Activated T-cell treated with anti-CD3 and anti-CD28 coated beads for 48 hours (primary cell): ENCODE data around the gene MMP24.

ENCODE experiments used
- DNase-seq: peaks from one replicate; pipeline ENCODE4 v3.0.0-alpha.2; 2020; ENCODE audit warnings: low read depth

Gene MMP24

DNA sequence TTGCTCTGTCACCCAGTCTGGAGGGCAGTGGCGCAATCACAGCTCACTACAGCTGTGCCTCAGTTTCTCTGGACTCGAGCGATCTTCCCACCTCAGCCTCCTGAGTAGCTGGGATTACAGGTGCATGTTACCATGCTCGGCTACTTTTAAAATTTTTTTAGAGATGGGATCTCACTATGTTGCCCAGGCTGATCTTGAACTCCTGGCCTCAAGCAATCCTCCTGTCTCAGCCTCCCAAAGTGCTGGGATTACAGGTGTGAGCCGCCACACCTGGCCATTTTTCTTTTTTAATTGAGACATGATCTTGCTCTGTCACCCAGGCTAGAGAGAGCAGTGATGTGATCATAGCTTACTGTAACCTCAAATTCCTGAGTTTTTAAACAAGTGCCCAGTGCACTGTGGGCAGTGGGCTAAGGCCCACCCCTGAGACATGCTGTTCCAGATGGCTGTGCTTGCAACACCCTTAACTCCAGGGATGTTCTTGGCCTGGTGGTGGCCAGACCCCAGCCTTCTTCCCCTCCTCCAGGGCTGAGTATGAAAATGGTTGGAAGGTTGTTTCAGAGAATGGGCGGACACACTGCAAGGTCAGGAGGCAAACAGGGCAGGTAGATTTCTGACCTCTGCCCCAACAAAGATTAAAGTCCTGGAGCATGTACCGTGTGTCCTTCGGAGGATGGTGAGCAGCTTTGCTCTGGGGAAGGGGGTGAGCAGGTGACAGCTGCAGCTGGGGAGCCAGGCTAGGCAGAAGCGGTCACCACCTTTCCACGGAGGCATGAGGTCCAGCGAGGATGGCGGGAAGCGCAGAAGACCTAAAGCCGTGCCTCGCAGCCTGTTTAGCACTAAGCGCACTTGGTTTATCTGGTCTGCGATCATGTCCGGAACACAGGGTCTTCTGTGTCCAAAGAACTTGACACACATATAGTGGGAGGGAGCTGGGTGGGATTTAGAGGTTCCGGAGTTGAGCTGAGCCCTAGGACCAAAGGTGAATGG, 67.1 kb downstream of the MMP24 start:
- DNase-seq, result no peak

DNA sequence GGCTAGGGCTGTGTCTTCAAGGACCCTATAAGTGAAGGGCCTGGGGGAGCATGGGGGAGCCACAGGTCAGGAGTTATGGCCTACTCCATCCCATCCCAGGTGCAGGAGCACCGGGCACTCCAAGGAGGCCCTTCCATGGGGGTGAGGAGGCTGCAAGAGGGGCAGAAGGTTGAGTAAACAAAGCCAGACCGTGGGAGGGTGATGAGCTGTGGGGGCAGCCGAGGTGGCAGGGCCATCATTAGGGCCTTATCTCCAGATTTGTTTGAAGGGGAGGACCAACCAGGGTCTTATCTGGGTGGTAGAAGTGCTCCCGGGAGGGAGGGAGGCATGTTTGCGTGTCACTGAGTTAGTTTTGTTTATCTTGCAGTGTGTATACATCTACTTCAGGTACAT, 67.8 kb downstream of the MMP24 start:
- no peak for DNase-seq

DNA sequence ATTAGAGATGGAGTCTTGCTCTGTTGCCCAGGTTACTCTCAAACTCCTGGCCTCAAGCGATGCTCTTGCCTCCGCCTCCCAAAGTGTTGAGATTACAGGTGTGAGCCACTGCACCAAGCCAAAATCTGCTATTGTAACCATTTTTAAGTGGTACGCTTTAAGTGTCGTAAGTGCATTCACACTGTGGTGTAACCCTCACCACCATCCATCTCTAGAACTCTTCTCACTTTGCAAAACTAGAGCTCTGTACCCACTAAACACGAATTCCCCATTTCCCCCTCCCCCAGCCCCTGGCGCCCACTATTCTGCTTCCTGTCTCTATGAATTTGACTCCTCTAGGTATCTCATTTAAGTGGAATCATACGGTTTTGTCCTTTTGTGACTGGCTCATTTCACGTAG, 68.6 kb downstream of the MMP24 start:
- DNase-seq, result no peak

DNA sequence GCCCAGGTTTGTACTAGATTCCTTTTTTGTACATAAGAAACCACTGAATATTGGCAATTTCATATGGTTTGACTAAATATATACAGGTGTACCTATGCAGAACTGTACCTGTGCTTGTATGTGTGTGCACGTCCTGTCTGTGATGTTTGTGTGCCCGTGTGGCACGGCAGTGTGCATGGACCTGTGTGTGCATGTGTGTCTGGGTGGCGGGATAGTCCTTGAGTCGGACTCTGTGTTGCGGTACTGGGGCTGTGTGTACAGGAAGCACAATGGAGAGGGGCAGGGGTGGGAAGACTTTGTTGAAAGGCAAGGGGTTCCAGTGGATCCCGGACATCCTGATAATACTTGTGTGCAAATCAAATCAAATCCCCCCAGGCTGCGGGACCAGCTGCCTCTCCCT, 69.2 kb downstream of the MMP24 start:
- DNase-seq, result no peak

DNA sequence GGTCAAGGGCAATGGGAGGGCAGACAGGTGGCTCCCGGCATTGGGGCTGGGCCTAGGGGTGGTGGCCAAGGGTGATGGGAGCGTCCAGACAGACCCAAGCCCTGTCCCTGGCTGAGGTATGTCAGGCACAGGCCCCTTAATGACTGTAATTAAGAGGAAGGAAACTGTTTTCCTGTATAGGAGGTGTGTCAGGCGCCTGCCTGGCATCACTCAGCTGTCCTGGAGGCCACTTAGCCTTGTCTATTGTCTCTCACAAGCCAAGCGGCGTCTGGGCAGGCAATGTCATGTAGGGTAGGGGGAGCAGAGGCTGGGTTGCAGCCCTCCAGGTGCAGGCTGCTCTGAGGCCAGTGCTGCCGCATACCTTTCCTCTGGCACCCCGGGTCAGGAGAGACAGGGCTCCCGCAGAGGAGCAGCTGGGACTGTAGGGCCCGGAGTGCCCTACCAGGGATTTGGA, 69.6 kb downstream of the MMP24 start:
- no peak for DNase-seq

DNA sequence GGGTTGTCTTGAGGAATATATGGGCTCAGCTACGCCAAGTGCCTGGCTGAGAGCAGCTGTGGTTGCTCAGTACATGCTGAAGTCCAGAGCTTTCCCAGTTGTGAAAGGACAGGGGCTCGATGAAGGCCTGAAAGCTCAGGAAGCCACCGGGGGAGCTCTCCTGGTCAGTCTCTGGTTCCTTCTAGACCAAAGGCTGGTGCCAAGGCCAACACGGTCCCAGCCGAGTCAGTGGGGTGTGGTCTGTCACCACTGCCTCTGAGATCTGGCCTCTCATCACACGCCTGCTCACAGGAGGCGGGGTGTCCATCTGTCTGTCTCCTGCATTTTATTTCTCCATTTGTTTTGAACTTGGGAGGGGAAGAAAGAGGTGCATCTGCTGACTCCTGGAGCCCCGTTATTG, 70.7 kb downstream of the MMP24 start:
- DNase-seq, result no peak

DNA sequence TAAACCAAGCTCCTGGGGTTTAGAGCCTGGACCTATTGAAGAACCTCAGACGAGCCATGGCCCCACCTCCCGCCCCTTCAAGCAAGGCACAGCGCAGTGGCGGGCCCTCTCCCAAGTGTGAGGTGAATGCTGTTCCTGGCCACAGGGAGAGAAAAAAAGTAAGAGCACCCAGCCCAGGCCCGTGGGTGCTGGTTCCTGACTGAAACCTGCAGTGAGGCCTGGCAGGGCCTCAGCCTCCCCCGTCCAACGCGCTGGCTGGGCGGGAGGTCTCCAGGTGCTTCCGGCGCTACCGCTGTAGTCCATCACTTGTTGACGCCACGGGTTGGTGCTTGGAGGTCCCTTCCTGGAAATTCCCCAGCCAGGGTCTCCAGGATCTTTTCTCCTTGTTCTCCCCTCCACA, 71.2 kb downstream of the MMP24 start:
- no peak for DNase-seq

DNA sequence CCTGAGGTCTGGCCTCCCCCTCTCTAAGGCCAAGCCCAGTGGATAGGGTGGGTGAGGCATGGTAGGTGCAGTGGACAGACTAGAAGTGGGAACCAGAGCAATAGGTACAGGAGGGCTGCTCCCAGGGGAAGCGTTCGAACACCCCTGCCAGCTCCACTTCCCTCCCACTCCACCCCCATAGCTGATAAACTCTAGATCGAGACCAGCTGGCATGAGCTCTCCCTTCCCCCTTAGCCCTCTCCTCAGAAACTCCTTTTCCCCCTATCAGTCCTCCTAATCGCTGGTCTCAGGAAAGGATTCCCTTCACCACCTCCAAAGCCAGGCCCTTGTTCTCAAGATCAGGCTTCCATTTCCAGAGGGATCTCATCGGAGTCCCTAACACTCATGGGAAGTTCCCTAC, 71.8 kb downstream of the MMP24 start:
- DNase-seq, result no peak

DNA sequence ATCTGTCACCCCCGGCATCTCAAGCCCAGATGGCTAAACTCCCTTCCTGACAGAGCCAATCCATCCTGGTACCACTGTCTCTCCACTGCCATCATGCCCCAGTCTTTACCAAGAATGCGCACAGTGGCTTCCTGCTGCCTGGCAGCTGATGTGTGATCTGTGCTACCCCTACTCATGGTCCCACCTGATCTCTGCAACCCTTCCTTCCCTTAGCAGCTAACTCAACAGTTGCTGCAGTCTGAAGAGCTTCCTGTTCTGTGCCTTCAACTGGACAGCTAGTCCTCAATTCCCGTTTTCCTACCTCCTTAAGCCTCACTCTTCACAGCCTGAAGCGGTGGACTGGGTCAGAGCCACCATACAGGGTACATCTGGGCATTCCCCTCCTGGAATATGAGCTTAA, 73.3 kb downstream of the MMP24 start:
- DNase-seq, result no peak

DNA sequence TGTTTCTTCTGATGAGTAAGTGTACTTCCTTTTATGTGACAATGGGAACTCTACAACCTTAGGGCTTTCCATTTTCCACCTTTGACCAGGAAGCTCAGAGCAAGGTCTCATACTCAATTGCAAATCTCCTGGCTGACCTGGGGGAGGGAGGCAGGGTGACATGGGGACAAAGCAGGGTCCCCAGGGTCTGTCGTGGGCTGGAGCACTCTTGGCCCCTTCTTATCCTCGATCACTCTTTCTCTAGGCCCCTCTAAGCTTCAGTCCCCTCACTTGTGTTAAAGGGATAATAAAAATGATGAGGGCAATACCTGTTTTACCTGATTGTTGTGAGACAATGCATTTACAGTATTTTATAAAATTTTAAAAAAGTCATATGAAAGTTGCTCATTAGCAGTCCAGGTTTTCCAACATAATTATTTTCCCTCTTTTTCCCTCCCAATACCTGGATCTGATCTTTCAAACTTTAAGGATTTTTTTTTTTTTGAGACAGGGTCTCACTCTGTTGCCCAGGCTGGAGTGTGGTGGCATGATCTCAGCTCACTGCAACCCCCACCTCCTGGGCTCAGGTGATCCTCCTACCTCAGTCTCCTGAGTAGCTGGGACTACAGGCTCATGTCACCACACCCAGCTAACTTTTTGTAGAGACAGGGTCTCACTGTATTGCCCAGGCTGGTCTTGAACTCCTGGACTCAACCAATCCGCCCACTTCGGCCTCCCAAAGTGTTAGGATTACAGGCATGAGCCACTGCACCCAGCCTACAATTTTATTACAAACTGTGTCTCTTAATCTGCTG, 74.2 kb downstream of the MMP24 start:
- DNase-seq, result no peak

DNA sequence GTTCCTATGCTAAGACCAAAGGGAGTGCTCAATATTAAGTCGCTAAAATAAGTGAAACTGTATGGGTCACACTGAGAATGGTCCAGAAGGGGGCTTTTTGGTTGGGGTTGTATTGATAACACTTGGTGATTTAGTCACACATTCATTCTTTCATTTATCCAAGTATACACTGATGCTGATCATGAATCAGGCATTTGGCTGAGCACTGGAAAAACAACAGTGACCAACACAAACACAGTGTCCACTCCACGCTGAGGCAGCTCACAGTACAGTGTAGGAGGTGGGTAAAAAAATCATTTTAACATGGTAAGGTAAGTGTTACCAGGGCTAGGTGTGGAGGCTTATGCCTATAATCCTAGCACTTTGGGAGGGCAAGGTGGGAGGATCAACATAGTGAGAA, 74.9 kb downstream of the MMP24 start:
- no peak for DNase-seq

DNA sequence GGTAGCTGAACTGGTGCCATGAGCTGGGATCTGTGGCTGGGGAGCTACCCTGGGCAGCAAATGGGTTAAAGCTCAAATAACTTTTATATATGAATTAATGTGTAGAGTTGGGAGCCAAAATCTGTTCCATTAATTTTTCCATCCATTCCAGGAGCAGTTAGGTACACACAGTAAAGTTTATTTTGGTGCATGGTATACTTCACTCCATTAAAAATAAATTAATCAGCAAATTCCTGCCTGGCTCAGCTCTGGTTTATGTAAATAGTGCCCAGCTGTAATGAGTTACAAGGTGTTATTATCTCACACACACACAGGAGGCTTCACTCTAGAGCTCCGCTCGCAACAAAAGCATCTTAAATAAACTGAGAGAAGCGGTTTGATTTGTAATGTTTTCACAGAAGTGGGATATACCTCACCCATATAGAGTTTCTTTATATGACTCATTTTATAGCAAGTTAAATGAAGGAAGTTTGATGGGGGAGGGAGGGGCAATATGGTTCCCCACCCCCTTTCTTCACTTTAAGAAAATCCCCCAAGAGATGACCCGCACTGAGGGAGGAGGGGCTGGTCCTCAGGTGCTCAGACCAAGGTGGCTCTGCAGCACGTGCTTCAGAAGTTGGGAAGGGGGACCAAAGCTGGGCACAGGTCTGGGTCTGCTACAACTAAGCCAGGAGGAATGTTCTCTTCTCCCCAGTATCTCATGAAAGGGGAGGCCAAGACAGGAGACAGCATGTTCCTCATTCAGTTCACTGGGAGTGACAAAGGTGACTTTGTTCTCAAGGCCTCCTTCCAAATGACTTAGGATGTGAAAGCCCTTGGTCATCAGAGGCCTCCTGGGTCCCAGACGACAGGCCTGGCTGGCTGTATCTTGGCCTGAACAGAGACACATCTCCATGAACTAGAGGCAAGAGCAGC, 76.2 kb downstream of the MMP24 start:
- DNase-seq, result no peak

DNA sequence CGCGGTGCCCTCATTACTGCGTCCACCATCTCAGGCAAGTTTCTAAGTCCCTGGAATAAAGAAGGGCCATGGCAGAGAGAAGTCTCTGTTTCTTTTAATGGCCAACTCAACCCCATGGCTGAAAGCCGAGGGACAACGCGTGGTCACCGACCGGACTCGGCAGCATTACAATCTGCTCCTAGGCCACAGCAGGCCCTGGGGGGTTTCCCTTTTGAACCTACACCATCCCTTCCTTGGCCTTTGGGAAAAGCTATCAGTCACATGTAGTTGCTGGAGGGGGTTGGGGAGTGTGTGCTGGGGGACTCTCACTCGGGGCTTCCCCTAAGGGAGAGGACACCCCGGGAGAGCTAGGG, 76.9 kb downstream of the MMP24 start:
- DNase-seq, result no peak

DNA sequence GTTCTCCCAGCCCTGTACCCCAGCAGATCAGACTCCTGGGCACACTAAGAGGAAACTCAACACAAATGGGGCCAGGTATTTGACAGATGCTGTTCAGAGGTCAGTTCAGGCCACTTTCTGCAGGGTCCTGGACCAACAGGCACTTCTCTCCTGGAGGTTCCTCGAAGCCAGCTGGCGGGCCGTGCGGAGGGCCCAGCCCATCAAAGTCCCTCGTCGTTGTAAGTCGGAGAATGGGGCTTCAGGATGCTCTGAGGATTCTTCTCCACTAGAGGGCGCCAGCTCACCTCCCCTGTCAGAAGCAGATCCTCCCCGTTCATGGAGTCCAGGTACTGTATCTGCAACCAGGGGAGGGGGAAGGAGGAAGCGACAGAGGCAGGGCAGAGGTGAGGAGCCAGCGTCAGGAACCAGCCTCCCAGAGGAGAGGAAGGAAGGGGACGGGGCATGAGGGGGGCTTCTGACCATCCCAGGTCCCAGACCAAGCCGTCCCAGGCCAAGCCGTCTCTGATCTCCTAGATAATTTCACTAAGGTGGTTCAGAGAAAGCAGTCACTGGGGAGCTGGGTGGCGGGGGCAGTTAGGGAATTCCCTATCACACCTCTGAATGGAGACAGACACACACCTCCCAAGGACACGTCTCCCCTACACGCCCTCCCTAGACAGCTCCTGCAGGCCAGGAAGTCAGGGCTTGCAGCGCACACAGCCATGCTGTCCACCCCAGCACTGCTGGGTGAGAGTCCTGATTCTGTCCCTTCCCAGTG, 77.4 kb downstream of the MMP24 start:
- peak; percentile 73 for DNase-seq

DNA sequence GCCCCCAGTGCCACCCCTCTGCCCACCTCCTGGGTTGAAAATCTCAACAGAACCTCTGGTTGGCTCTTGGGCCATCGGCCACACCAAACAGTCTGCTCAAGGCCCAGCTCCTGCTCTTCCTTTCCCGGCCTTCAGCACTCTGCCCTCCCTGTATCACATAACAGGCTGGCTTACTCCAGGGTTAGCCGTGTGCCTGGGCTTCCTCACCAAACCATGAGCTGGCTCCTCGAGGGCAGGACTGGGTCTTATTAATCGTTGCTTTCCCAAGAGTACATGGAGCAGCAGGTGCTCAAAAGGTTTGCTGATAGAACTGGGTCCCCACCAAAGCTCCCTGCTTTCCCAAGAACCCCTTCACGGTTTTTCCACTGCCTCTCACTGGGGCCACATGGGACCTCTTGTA, 78.5 kb downstream of the MMP24 start:
- DNase-seq, result no peak

DNA sequence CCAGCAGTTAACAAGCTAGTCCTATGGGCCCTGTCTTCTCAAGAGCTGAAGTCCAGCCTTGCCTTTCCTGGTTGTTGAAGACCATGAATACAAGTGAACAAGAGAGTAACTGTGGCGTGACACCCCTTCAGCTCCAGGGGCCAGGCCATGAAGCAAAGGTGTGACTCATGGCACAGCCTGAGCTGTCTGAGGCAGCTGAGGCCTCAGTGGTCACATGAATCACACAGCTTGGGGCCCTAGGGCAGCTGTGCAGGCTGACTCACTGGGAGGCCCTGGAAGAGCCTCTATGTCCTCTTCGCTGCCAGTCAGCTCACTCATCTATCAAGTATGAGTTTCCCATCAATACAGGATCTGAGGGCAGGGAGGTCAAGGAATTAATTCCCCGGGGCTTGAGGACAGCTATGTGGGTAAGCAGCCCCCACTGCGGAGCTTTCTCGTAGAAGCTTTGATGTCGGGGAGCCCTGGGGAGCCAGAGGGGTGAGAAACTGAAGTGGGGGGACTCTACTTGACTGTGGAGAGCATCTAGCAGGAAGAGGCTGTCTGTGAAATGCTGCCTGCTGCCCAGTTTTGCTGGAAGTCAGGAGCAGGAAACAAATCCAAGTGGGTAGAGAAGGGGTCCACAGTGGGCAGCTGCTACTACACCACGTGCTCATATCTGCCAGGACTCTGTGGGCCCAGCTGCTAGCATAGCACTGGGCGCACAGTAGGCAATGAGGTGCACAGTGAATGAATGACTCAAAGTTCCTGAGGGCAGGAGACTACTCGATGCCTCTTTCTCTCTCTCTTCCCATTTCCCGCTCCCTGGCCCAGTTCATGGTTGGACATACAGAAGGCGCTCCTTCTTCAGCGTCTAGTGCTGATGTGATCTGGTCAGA, 79.4 kb downstream of the MMP24 start:
- peak; percentile 80 for DNase-seq

DNA sequence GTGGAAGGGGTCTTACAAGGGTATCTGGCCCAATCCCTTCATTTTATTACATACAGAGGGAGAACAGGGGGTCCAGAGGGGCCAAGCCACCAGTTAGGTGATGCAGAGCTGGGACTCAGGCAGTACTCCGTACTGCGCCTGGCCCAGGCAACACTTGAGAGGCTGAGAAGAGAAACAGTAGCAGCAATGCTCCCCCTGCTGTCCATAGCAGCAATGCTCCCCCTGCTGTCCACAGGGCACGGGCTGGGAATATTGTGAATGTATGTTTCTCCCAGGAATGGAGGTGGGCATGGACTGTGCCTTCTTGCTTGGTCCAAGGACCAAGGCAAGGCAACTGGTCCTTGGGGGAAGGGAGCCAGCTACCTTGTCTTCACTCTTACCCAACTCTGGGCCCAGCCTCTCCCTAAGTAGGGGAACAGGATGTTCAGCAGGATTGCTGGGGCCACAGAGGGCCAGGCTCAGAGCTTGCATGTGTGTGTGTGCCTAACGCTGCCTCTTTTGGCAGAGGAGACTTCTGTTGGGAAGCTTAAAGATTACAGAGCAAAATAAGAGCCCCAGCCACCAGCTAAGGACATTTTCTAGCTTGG, 80.5 kb downstream of the MMP24 start:
- DNase-seq, result peak; percentile 22

DNA sequence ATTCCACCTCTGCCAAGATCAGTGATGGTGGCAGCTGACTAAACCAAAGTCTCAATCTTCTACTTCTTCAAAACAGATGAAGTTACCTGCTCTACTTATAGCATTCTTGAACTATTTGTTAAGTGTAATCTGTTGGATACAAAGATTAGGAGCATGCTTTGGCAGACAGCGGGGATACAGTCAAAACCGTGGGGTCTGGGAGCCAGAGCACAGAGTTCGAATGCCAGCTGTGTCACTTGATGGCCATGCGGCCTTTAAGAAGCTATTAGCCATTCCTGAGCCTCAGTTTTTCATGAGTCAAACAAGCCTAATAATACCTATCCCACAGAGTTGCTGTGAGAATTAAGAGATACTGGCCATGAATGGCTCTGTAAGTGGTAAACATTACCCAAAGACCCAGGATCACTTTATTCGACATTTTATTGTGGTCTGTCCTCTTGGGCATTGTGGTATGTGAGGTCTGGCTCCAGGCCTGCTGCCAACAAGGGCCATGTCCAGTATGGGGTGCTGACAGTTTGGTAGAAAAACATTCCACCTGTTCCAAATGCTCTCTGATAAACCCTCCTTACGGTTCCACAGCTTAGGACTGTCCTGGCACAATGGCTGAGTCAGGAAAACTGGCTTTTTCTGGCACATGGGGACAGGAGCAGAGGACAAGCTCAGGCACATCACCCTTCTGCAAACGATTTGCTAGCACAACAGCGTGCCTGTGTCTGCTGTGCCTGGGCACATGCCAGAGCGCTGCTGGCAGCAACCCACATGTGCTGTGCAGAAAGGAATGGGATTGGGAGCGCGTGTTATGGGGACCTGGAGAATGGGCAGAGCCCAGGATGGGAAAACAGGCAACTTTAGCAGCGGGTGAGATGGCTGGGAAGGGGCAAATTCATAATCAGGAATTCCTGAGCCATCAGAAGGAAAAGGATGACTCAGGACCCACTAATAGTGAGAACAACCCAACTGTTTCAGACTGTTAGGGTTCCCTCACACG, 81.5 kb downstream of the MMP24 start:
- DNase-seq, result no peak

DNA sequence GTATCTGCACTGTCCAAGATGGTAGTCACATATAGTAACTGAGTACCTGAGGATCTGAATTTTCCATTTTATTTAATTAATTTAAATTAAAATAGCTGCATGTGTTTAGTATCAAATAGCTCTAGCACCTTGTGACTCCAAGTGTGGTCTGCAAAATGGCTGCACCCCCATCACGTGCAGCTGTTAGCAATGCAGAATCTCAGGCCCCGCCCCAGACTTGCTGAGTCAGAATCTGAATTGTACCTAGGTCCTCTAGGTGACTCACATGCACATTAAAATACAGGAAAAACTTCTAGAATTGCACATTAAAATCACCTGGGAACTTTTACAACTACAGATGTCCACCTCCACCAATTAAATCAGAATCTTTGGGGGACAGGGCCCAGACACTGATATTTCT, 84.9 kb downstream of the MMP24 start:
- DNase-seq, result peak; percentile 72
